Measurements from ENCODE around the gene HLA-DPB1.
"Not testable (repeated sequence)": the region's sequence is repeated elsewhere in the genome, so short reads cannot be mapped to it uniquely, and the experiment has no call there.

The HLA-DPB1 gene

GRCh38 chr6:33072508-33073100 is 3.2 kb upstream of the HLA-DPB1 start:
- no peak for DNase-seq

GRCh38 chr6:33073431-33073871 is 2.3 kb upstream of the HLA-DPB1 start, which contains the start of gene HLA-DPA1:
TSS of gene HLA-DPA1 (minus strand) at chr6:33073649.
- DNase-seq, result peak; percentile 27 to 29

- DNase-seq, result no peak
These were observed 602 bp upstream of the HLA-DPB1 start for GRCh38 chr6:33075208-33075567.

GRCh38 chr6:33076406-33076934 is 680 bp downstream of the HLA-DPB1 start:
- DNase-seq, result no peak

GRCh38 chr6:33077908-33078307 is 2.1 kb downstream of the HLA-DPB1 start:
- no peak for DNase-seq

GRCh38 chr6:33078442-33078841 is 2.7 kb downstream of the HLA-DPB1 start:
- DNase-seq, result no peak

- no peak for DNase-seq
These were observed 3.2 kb downstream of the HLA-DPB1 start for GRCh38 chr6:33078919-33079521.

- no peak for DNase-seq
These were observed 3.8 kb downstream of the HLA-DPB1 start for GRCh38 chr6:33079580-33079979.

GRCh38 chr6:33080127-33081089 is 4.6 kb downstream of the HLA-DPB1 start:
- DNase-seq, result no peak

GRCh38 chr6:33081098-33081824 is 5.5 kb downstream of the HLA-DPB1 start:
- DNase-seq, result no peak

GRCh38 chr6:33082702-33083101 is 6.9 kb downstream of the HLA-DPB1 start:
- DNase-seq, result no peak

GRCh38 chr6:33085627-33086026 is 9.8 kb downstream of the HLA-DPB1 start:
- no peak for DNase-seq

GRCh38 chr6:33088258-33088930 is 12.6 kb downstream of the HLA-DPB1 start:
- no peak for DNase-seq

- DNase-seq, result no peak
These were observed 13.3 kb downstream of the HLA-DPB1 start for GRCh38 chr6:33088931-33089620.

- DNase-seq, result peak; percentile 52 to 56
These were observed 16.2 kb downstream of the HLA-DPB1 start for GRCh38 chr6:33091957-33092356.

- DNase-seq, result no peak
These were observed 16.6 kb downstream of the HLA-DPB1 start for GRCh38 chr6:33092385-33092784.

GRCh38 chr6:33093855-33094254 is 18.1 kb downstream of the HLA-DPB1 start:
- no peak for DNase-seq

- DNase-seq, result no peak
These were observed 19.9 kb downstream of the HLA-DPB1 start for GRCh38 chr6:33095681-33096080.

GRCh38 chr6:33101121-33101737 is 25.4 kb downstream of the HLA-DPB1 start:
- DNase-seq, result not testable (repeated sequence)

GRCh38 chr6:33103776-33104175 is 28.0 kb downstream of the HLA-DPB1 start:
- DNase-seq, result no peak

- no peak for DNase-seq
These were observed 29.1 kb downstream of the HLA-DPB1 start for GRCh38 chr6:33104887-33105286.
